IMR-90 (cell line): ENCODE measurements around the gene GPR173. TPM values are rescaled to one million over a fixed set of nuclear protein-coding genes. Genes with fewer than 3 reads are reported as not detected.

Experiments used
- ATAC-seq: fragments of 200-7000 bp; cut with Tn5 transposase; 2 replicates; pipeline ENCODE4 v1.9.1; 2020; ENCODE audit warnings: low read depth, mild to moderate bottlenecking, moderate library complexity
- BruUV-seq: library from RNA; stranded (reverse); fragments of 400-500 nt; replicated peaks from 2 replicates; lab custom pipeline; 2021; lab: Mats Ljungman, UMichigan
- CTCF ChIA-PET: fragments of 300-600 bp; formaldehyde crosslinking; extraction: SDS; loops from one replicate; lab custom pipeline; 2021; ENCODE audit warnings: antibody characterized with exemption; lab: Yijun Ruan, JAX
- POLR2A ChIA-PET: fragments of 300-600 bp; sonication (Branson Sonifier 250); formaldehyde crosslinking; loops from one replicate; lab custom pipeline; 2022; ENCODE audit warnings: antibody characterized with exemption; ENCODE audit not compliant: unreplicated experiment; lab: Charles Lee
- DNase-seq: peaks from one replicate; pipeline ENCODE4 v3.0.0; 2013
- H2AFZ ChIP-seq: replicated peaks from 2 replicates; pipeline ENCODE3; 2013; ENCODE audit warnings: low read length, mild to moderate bottlenecking; ENCODE audit not compliant: poor library complexity
- H2AK5ac ChIP-seq: 2 replicates; pipeline ENCODE4 v1.6.1; 2013; ENCODE audit warnings: low read depth, low read length, inconsistent platforms
- H2AK9ac ChIP-seq: replicated peaks from 2 replicates; pipeline ENCODE3; 2013; ENCODE audit warnings: mild to moderate bottlenecking, low read depth, low read length, moderate library complexity; ENCODE audit not compliant: poor library complexity
- H2BK120ac ChIP-seq: 2 replicates; pipeline ENCODE4 v1.6.1; 2013; ENCODE audit warnings: low read depth, low read length, inconsistent platforms
- H2BK15ac ChIP-seq: 3 replicates; pipeline ENCODE4 v1.6.1; 2013; ENCODE audit warnings: low read depth, low read length, inconsistent platforms
- H2BK20ac ChIP-seq: 2 replicates; pipeline ENCODE4 v1.6.1; 2013; ENCODE audit warnings: low read depth, mild to moderate bottlenecking, inconsistent platforms, low read length, moderate library complexity
- H2BK5ac ChIP-seq: 2 replicates; pipeline ENCODE4 v1.6.1; 2013; ENCODE audit warnings: mild to moderate bottlenecking, low read depth, low read length, inconsistent platforms; ENCODE audit not compliant: poor library complexity, severe bottlenecking
- H3K14ac ChIP-seq: replicated peaks from 2 replicates; pipeline ENCODE4 v1.6.1; 2013; ENCODE audit warnings: low read depth, low read length, inconsistent platforms
- H3K18ac ChIP-seq: 2 replicates; pipeline ENCODE4 v1.6.1; 2013; ENCODE audit warnings: low read depth, low read length, control low read depth
- H3K23ac ChIP-seq: 2 replicates; pipeline ENCODE4 v1.6.1; 2013; ENCODE audit warnings: low read depth, low read length, inconsistent platforms
- H3K27ac ChIP-seq: 2 replicates; pipeline ENCODE4 v1.5.1; 2013; ENCODE audit warnings: mild to moderate bottlenecking, control low read depth, low read length; ENCODE audit not compliant: insufficient read depth
- H3K27me3 ChIP-seq: 2 replicates; pipeline ENCODE4 v1.6.1; 2013; ENCODE audit warnings: low read length; ENCODE audit not compliant: control insufficient read depth, insufficient read depth
- H3K36me3 ChIP-seq: 2 replicates; pipeline ENCODE4 v1.6.1; 2013; ENCODE audit warnings: low read length, mixed read lengths; ENCODE audit not compliant: control insufficient read depth, insufficient read depth
- H3K4ac ChIP-seq: 2 replicates; pipeline ENCODE4 v1.6.1; 2013; ENCODE audit warnings: low read depth, low read length, inconsistent platforms
- H3K4me1 ChIP-seq: 2 replicates; pipeline ENCODE4 v1.6.1; 2013; ENCODE audit warnings: low read length, mixed read lengths; ENCODE audit not compliant: control insufficient read depth, insufficient read depth
- H3K4me2 ChIP-seq: 2 replicates; pipeline ENCODE4 v1.6.1; 2013; ENCODE audit warnings: low read depth, mild to moderate bottlenecking, control low read depth, low read length, moderate library complexity
- H3K4me3 ChIP-seq: 2 replicates; pipeline ENCODE4 v1.5.1; 2013; ENCODE audit warnings: low read depth, mild to moderate bottlenecking, control low read depth, low read length, moderate library complexity; ENCODE audit not compliant: insufficient read depth
- H3K56ac ChIP-seq: 2 replicates; pipeline ENCODE4 v1.6.1; 2013; ENCODE audit warnings: low read length, inconsistent platforms; ENCODE audit not compliant: insufficient read depth; ENCODE audit errors: extremely low read depth
- H3K79me1 ChIP-seq, 2 experiments: 2 replicates each; pipeline ENCODE4 v1.6.1; 2013; ENCODE audit warnings: low read length in 2 of 2, inconsistent platforms in 1 of 2, low read depth in 1 of 2
- H3K9ac ChIP-seq: 2 replicates; pipeline ENCODE4 v1.6.1; 2013; ENCODE audit warnings: low read depth, low read length, control low read depth
- H3K9me1 ChIP-seq: 2 replicates; pipeline ENCODE4 v1.6.1; 2013; ENCODE audit warnings: low read length, inconsistent platforms; ENCODE audit not compliant: insufficient read depth
- H3K9me3 ChIP-seq: 2 replicates; pipeline ENCODE4 v1.6.1; 2013; ENCODE audit warnings: low read length; ENCODE audit not compliant: control insufficient read depth, insufficient read depth
- H4K20me1 ChIP-seq: 2 replicates; pipeline ENCODE4 v1.6.1; 2013; ENCODE audit warnings: low read length, inconsistent platforms; ENCODE audit not compliant: insufficient read depth
- H4K5ac ChIP-seq: 2 replicates; pipeline ENCODE4 v1.6.1; 2013; ENCODE audit warnings: mild to moderate bottlenecking, low read depth, low read length, control low read depth
- H4K8ac ChIP-seq, 2 experiments: 2 replicates each; pipeline ENCODE4 v1.6.1; 2013; ENCODE audit warnings: low read depth in 2 of 2, low read length in 2 of 2, control low read depth in 1 of 2, inconsistent platforms in 1 of 2
- H4K91ac ChIP-seq: 2 replicates; pipeline ENCODE4 v1.6.1; 2013; ENCODE audit warnings: low read depth, low read length, inconsistent platforms; ENCODE audit not compliant: insufficient read depth
- CHD1 ChIP-seq: IDR thresholded peaks from 2 replicates; pipeline ENCODE4 v1.6.1; 2012; ENCODE audit warnings: low read depth, low read length, improper control_type of control experiment
- CTCF ChIP-seq: conservative IDR thresholded peaks from 2 replicates; pipeline ENCODE4 v1.5.1; 2012; ENCODE audit warnings: mild to moderate bottlenecking, low read depth, low read length, improper control_type of control experiment
- RFX5 ChIP-seq: IDR thresholded peaks from 2 replicates; pipeline ENCODE4 v1.8.0; 2012; ENCODE audit warnings: low read depth, mild to moderate bottlenecking, low read length, moderate library complexity
- dilution Hi-C: fragments of 300-500 bp; cut with HindIII; formaldehyde crosslinking; loops from one replicate; pipeline ENCODE4 v1.14.3; 2018; ENCODE audit warnings: low sequenced_read_pairs; ENCODE audit not compliant: unreplicated experiment
- in situ Hi-C: fragments of 300-500 bp; cut with MboI; formaldehyde crosslinking; loops from 3 replicates; pipeline ENCODE4 v1.14.3; 2019; ENCODE audit warnings: low sequenced_read_pairs, inconsistent platforms, mixed read lengths
- intact Hi-C: fragments of 100-400 bp; cut with micrococcal nuclease; formaldehyde crosslinking; loops from 2 replicates; pipeline ENCODE4 v1.10.0; 2022
- polyA plus RNA-seq, 3 experiments: library from polyadenylated mRNA; depleted of rRNA; stranded (reverse); fragments of >200 nt; gene quantifications; 2 replicates each; pipeline ENCODE4 v1.2.3, GENCODE V29; 2012; ENCODE audit warnings: low replicate concordance in 1 of 3
- total RNA-seq: library from RNA; depleted of rRNA; stranded (reverse); fragments of >200 nt; gene quantifications from 2 replicates; pipeline ENCODE4 v1.2.3, GENCODE V29; 2012

GPR173 gene
- total and polyA plus RNA-seq, 2 of the 4 experiments (the other 2 are of a cell fraction), result 0.90 to 6.1 TPM

GRCh38 chrX:53125506-53125905, 76.9 kb downstream of the GPR173 start:
- in situ Hi-C loops (no loop called here), dilution Hi-C loops (no loop called here), intact Hi-C loops (no loop called here)
- H3K27ac ChIP-seq, result no peak overlapping the region; the same call in 1 of the 2 replicates
- peak; percentile 40 for ATAC-seq
- H3K14ac ChIP-seq, result no peak overlapping the region
- no TSS peak for BruUV-seq
- no peaks in the 10 kb centered on the region for H4K20me1 ChIP-seq
- H3K9me1 ChIP-seq, result peaks cover 4% of the 10 kb centered on the region; the same call in 1 of the 2 replicates
- no peak overlapping the region for H2BK20ac ChIP-seq
- DNase-seq, result peak; percentile 61
- peaks cover 3% of the 10 kb centered on the region; the same call in 1 of the 2 replicates for H3K27me3 ChIP-seq
- H4K8ac ChIP-seq, result no peak overlapping the region
- no peak overlapping the region for H2AK9ac ChIP-seq
- H3K4me3 ChIP-seq, result no peak overlapping the region
- H4K5ac ChIP-seq, result no peak overlapping the region
- H2BK5ac ChIP-seq, result peak overlapping the region; percentile 89
- POLR2A ChIA-PET, result no interaction called here
- H2AFZ ChIP-seq, result no peak overlapping the region
- H4K91ac ChIP-seq, result no peak overlapping the region
- no peak for TF ChIP-seq CTCF
- no peak for TF ChIP-seq CHD1
- TF ChIP-seq RFX5, result no peak
- peaks cover 1% of the 10 kb centered on the region; the same call in 1 of the 2 replicates for H3K36me3 ChIP-seq
- H3K4me1 ChIP-seq, result peaks cover 11% of the 10 kb centered on the region
- H3K56ac ChIP-seq, result no peak overlapping the region
- H3K4me2 ChIP-seq, result no peak overlapping the region
- no peak overlapping the region for H2BK120ac ChIP-seq
- H3K18ac ChIP-seq, result no peak overlapping the region
- H3K79me1 ChIP-seq, result peaks cover 4 to 14% of the 10 kb centered on the region in 2 experiments; a peak in 3 of 4 replicates
- no peak overlapping the region for H2AK5ac ChIP-seq
- H3K9ac ChIP-seq, result no peak overlapping the region
- no peak overlapping the region for H2BK15ac ChIP-seq
- H3K9me3 ChIP-seq, result no peaks in the 10 kb centered on the region
- H3K23ac ChIP-seq, result no peak overlapping the region
- CTCF ChIA-PET, result no interaction called here
- H3K4ac ChIP-seq, result no peak overlapping the region
